Measurements from ENCODE around the gene INTS13.

DNA sequence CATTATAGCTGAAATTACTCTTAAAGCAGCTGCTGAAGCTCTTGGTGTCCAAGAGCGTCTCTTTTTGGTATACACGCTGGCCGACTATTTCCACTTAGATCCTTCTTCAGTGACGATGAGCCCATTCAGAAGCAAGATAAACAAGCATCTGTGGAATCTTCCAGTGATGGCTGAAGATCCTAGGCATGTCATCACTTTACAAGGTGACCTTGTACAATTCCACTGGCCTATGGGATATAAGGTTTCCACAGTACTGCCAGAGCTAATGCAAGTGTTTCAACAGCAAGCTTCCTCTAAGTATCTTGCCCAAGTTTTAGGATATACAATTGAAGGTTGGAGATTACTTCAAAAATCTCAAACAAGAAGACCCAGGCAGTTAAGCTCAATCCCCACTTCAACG is 47.0 kb downstream of the INTS13 start:
- TF ChIP-seq, protein P1, sequence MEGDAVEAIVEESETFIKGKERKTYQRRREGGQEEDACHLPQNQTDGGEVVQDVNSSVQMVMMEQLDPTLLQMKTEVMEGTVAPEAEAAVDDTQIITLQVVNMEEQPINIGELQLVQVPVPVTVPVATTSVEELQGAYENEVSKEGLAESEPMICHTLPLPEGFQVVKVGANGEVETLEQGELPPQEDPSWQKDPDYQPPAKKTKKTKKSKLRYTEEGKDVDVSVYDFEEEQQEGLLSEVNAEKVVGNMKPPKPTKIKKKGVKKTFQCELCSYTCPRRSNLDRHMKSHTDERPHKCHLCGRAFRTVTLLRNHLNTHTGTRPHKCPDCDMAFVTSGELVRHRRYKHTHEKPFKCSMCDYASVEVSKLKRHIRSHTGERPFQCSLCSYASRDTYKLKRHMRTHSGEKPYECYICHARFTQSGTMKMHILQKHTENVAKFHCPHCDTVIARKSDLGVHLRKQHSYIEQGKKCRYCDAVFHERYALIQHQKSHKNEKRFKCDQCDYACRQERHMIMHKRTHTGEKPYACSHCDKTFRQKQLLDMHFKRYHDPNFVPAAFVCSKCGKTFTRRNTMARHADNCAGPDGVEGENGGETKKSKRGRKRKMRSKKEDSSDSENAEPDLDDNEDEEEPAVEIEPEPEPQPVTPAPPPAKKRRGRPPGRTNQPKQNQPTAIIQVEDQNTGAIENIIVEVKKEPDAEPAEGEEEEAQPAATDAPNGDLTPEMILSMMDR (IDR thresholded peaks at IDR 0.05; ENCODE audit: low read depth, low read length): no peak
- no peak for TF ChIP-seq POLR2A (IDR thresholded peaks at IDR 0.05; ENCODE audit: extremely low read depth, insufficient read length)
- TF ChIP-seq MYC (IDR thresholded peaks at IDR 0.05; ENCODE audit: low read depth, low read length): no peak
- TF ChIP-seq, protein P2, sequence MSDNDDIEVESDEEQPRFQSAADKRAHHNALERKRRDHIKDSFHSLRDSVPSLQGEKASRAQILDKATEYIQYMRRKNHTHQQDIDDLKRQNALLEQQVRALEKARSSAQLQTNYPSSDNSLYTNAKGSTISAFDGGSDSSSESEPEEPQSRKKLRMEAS (IDR thresholded peaks at IDR 0.05; ENCODE audit: low read depth, low read length): no peak
